ENCODE results near the gene KIF21B. TPM values are rescaled to one million over a fixed set of nuclear protein-coding genes. Genes with fewer than 3 reads are reported as not detected.

KIF21B gene
- total RNA-seq, 2 experiments from 2014 or later, result 45.5 to 46.3 TPM

DNA sequence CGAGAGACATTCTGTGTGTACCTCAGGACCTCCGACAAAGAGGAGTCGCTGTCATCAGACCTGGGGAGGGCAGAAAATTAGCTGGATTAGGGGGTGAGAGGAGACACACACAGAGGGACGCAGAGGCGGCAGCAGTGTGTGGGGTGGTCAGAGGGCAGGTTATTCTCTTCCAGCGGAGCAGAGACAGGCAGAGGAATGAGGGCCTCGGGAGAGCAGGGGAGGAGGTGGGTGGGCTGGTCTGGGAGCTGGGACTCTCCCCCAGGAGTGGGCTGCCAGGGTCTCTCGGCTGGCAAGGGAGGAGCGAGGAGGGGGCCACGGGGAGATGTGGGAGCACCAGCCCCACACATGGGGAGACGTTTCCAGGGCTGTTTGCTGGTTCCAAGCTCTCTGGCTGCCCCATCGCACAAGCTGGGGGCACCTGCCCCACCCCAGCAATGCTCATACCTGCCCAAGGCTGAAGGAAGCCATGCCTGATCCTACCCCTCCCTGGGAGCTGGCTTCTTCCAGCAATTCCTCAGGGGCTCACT, 40.4 kb downstream of the KIF21B start:
- Mint-ChIP-seq H3K4me3 (no peak overlapping the region), H3K27me3 (ENCODE audit: low read depth) (no peaks in the 10 kb centered on the region), H3K36me3 (ENCODE audit: low read depth) (peaks cover 53% of the 10 kb centered on the region), H3K4me1 (ENCODE audit: low read depth) (no peaks in the 10 kb centered on the region), H3K27ac (no peak overlapping the region), H3K9me3 (no peaks in the 10 kb centered on the region)
- intact Hi-C loops (cut with micrococcal nuclease), result no loop called here
- DNase-seq, result no peak
- CTCF ChIA-PET, result interaction anchor here (1.4 to 10.7 kb wide), 5 partner anchors 11 to 59 kb away, joined by 3 to 161 read pairs (median 33); no protein-coding TSS in a partner anchor

DNA sequence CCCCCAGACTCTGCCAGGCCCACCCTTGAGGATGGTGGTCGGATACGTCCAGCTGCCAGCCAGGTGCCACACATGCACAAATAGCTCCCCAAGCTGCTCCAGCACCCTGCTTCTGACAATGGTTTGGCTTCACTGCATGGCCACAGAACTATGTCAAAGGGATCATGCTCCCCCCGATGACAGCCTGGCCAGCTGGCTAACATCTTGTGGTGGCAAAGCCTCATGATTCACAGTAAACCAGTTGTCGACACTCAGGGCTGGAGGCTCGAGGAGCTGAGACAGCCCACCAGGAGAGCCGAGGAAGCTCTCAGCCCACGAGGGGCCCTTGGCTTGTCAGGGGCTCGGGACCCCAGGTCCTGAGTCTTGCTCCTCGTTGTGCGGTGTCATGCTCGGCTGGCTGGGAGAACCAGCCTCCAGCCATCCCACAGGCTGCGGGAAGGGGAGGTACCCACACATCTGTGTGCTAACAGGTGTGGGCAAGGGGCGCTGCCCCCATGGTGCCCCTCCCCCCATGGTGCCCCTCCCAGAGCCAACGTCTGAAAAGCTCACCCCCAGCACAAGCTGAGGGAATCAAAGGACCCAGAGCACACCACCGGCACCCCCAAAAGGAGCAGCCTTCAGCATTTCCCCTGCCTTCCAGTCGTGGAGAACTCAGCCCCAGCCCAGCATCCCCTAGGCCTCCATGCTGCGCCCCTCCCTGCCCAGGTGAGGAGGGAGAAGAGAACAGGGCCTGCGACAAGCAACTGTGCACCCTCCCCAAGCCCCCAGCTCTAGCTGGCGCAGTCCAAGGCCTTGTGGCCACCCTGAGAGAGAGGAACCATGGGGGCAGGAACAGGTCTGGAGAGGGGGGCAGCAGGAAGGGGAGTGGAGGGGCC, 41.2 kb downstream of the KIF21B start:
- no peak overlapping the region for H3K4me3 Mint-ChIP-seq
- CTCF ChIA-PET, result interaction anchor here (0.7 to 10.7 kb wide), 8 partner anchors 10 to 87 kb away, joined by 3 to 161 read pairs (median 12); no protein-coding TSS in a partner anchor
- no peak overlapping the region for H3K27ac Mint-ChIP-seq
- H3K9me3 Mint-ChIP-seq, result no peaks in the 10 kb centered on the region
- H3K27me3 Mint-ChIP-seq (ENCODE audit: low read depth), result no peaks in the 10 kb centered on the region
- H3K4me1 Mint-ChIP-seq (ENCODE audit: low read depth), result no peaks in the 10 kb centered on the region
- H3K36me3 Mint-ChIP-seq (ENCODE audit: low read depth), result peaks cover 47% of the 10 kb centered on the region
- DNase-seq, result no peak
- intact Hi-C loops (cut with micrococcal nuclease), result no loop called here

DNA sequence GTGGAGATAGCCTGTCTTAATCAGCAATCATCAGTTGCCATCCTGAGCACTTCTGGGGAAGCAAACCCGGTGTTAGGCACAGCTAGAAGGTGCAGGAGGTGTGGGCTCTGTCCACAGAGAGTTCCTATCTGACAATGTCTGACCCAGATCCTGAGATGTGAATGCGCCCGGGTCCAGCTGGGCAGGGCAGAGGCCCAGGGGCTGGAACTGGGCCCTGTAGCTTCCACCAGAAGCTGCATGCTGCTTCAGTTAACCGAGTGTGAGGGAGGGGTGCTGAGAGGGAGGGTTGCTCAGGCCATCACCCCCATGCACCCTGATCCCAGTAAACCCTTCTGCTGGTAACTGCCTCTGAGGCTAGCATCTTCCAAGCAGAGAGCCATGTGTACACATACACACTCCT, 42.2 kb downstream of the KIF21B start:
- H3K27me3 Mint-ChIP-seq (ENCODE audit: low read depth), result no peaks in the 10 kb centered on the region
- DNase-seq, result no peak
- intact Hi-C loops (cut with micrococcal nuclease), result no loop called here
- peaks cover 42% of the 10 kb centered on the region for H3K36me3 Mint-ChIP-seq (ENCODE audit: low read depth)
- H3K4me3 Mint-ChIP-seq, result no peak overlapping the region
- H3K9me3 Mint-ChIP-seq, result no peaks in the 10 kb centered on the region
- CTCF ChIA-PET, result interaction anchor here (0.5 to 10.7 kb wide), 9 partner anchors 9 to 132 kb away, joined by 3 to 161 read pairs (median 18); partner anchors contain the start of gene CACNA1S
- no peaks in the 10 kb centered on the region for H3K4me1 Mint-ChIP-seq (ENCODE audit: low read depth)
- no peak overlapping the region for H3K27ac Mint-ChIP-seq

DNA sequence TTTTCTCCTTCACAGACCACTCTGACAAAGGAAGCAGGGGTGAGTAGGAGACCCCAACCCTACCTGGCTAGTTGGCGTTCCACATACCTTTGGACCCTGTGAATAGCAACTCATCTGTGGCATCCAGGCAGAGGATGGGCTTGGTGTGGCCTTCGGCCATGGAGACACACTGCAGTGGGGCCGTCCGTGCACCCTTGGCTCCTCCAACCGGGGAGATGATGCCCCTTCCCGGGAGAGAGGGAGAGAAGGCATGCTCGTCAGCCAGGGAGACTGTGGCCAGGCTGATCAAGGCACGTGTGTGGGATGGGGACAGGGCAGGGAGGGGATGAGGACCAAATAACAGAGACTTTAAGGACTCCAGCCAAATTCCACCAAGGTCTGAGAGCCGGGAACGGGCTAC, 42.6 kb downstream of the KIF21B start:
- no peaks in the 10 kb centered on the region for H3K27me3 Mint-ChIP-seq (ENCODE audit: low read depth)
- H3K9me3 Mint-ChIP-seq, result no peaks in the 10 kb centered on the region
- CTCF ChIA-PET, result interaction anchor here (1.2 to 10.7 kb wide), 15 partner anchors 8 to 359 kb away, joined by 3 to 161 read pairs (median 15); partner anchors contain the start of genes CACNA1S and KIF21B
- no peak overlapping the region for H3K4me3 Mint-ChIP-seq
- intact Hi-C loops (cut with micrococcal nuclease), result no loop called here
- H3K4me1 Mint-ChIP-seq (ENCODE audit: low read depth), result no peaks in the 10 kb centered on the region
- H3K36me3 Mint-ChIP-seq (ENCODE audit: low read depth), result peaks cover 40% of the 10 kb centered on the region
- DNase-seq, result no peak
- no peak overlapping the region for H3K27ac Mint-ChIP-seq

DNA sequence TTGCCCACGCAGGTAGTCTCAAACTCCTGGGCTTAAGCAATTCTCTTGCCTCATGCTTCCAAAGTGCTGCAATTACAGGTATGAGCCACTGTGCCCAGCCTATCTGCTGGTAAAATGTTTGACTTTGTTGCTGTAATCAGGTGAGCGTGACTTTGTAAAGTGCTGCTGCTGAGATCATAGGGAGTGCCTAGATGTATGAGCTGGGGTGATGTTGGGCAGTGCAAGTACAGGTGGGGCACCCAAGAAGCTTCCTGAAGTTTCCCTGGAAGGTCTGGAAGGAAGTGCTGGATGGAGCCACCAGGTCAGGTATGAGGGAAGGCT, 43.1 kb downstream of the KIF21B start:
- H3K36me3 Mint-ChIP-seq (ENCODE audit: low read depth), result peaks cover 37% of the 10 kb centered on the region
- intact Hi-C loops (cut with micrococcal nuclease), result no loop called here

DNA sequence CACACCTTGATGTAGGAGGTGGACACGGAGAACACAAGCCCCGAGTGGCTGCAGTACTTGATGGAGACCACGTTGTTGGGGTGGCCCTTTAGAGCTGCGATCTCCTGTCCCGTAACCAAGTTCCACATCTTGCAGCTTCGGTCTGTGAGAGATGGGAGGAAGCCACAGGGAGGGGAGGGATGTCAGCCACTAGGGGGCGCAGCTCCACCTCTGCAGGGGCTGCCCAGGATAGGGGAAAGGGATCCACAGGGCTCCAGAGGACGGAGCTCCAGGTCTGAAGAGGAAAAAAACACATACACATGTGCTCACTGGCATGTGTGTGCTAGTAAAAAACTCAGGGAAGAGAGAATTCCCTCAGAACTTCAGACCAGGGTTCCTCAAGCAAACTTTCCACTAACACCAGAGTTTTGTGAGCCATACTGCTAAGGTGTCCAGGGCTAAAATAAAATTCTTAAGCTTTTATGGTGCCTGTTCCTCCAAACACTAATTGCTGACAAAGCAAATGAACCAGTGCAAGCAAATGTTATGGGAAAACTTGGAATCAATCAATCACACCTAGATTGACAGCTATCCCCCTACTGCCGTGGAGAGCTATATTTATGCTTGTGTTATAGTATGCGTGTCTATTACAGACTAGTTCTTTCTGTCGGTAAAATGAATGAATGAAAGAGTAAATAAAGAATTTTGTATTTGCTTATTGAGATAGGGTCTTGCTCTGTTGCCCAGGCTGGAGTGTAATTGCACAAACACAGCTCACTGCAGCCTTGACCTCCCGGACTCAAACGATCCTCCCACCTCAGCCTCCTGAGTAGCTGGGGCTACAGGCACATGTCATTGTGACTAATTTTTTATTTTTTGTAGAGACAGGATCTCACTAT, 43.7 kb downstream of the KIF21B start:
- intact Hi-C loops (cut with micrococcal nuclease), result loop anchor here (1.0 kb wide), 3 partner anchors 41 to 134 kb away; no protein-coding TSS in a partner anchor
- peak; percentile 83 for DNase-seq
- no peaks in the 10 kb centered on the region for H3K4me1 Mint-ChIP-seq (ENCODE audit: low read depth)
- no peaks in the 10 kb centered on the region for H3K9me3 Mint-ChIP-seq
- H3K27me3 Mint-ChIP-seq (ENCODE audit: low read depth), result no peaks in the 10 kb centered on the region
- H3K4me3 Mint-ChIP-seq, result no peak overlapping the region
- CTCF ChIA-PET, result interaction anchor here (0.6 to 10.7 kb wide), 38 partner anchors 7 to 358 kb away, joined by 3 to 161 read pairs (median 5); partner anchors contain the start of genes CACNA1S and KIF21B
- no peak overlapping the region for H3K27ac Mint-ChIP-seq
- H3K36me3 Mint-ChIP-seq (ENCODE audit: low read depth), result peaks cover 39% of the 10 kb centered on the region

More for the DNA sequence above, 43.1 kb downstream of the KIF21B start:
- no peak for DNase-seq
- no peaks in the 10 kb centered on the region for H3K9me3 Mint-ChIP-seq
- H3K27ac Mint-ChIP-seq, result no peak overlapping the region
- H3K27me3 Mint-ChIP-seq (ENCODE audit: low read depth), result no peaks in the 10 kb centered on the region
- no peak overlapping the region for H3K4me3 Mint-ChIP-seq
- H3K4me1 Mint-ChIP-seq (ENCODE audit: low read depth), result no peaks in the 10 kb centered on the region
- CTCF ChIA-PET, result interaction anchor here (0.7 to 10.7 kb wide), 33 partner anchors 8 to 358 kb away, joined by 3 to 161 read pairs (median 5); partner anchors contain the start of genes CACNA1S and KIF21B

DNA sequence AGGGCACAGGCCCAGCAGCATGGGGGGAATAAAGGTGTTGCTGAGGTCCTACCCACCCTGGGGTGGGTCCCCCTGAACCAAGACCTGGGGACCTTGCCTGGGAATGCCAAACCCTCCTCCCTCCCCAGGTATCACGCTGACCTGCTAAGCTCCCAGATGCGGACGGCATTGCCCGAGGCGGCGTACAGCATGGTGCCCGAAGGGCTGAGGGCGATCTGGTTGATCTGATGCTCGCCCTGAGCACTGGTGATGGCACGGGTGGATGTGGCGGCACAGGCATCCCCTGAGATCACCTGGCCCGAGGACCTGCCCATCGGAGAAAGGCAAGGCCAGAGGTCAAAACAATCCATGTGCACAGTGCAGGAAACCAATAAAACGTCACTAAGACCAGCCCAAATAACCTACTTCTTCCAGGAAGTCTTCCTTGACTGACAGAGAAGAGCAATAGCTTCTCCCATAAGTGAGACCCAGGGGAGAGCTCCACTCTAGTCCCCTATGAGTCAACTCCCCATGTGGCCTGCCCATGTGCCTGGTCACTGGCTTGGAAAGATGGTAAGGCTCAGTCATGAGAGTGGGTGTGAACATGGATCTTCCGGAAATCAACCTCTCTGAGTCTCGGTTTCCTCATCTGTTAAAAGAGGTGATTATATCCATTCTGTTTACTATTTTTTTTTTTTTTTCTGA, 46.3 kb downstream of the KIF21B start:
- no peaks in the 10 kb centered on the region for H3K9me3 Mint-ChIP-seq
- H3K27ac Mint-ChIP-seq, result peak overlapping the region; percentile 19
- peaks cover 43% of the 10 kb centered on the region for H3K36me3 Mint-ChIP-seq (ENCODE audit: low read depth)
- no peaks in the 10 kb centered on the region for H3K4me1 Mint-ChIP-seq (ENCODE audit: low read depth)
- H3K4me3 Mint-ChIP-seq, result no peak overlapping the region
- CTCF ChIA-PET, result interaction anchor here (0.6 to 10.7 kb wide), 6 partner anchors 12 to 114 kb away, joined by 3 to 161 read pairs (median 4); no protein-coding TSS in a partner anchor
- H3K27me3 Mint-ChIP-seq (ENCODE audit: low read depth), result no peaks in the 10 kb centered on the region
- no peak for DNase-seq
- intact Hi-C loops (cut with micrococcal nuclease), result no loop called here

DNA sequence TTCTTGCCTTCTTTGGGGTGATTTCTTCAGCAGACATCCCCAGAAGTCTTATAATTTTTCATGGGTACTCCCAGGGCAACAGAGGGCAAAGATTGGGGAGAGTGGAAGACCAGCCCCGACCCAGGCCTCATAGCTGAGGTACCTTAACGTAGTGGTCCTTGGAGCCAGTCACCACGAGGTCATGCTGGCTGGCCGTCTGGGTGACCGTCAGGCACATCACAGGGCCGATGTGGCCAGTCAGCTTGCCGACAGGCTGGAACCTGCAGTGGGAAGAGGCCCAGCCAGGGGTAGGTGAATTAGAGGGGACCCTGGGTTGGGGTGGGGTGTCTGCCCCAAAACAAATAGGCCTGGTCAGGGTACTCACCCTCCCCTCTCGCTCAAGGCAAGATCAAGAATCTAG, 46.9 kb downstream of the KIF21B start:
- CTCF ChIA-PET, result interaction anchor here (1.1 to 10.7 kb wide), 5 partner anchors 29 to 65 kb away, joined by 3 to 161 read pairs (median 3); no protein-coding TSS in a partner anchor
- H3K4me1 Mint-ChIP-seq (ENCODE audit: low read depth), result no peaks in the 10 kb centered on the region
- intact Hi-C loops (cut with micrococcal nuclease), result no loop called here
- H3K27me3 Mint-ChIP-seq (ENCODE audit: low read depth), result no peaks in the 10 kb centered on the region
- no peak overlapping the region for H3K4me3 Mint-ChIP-seq
- H3K27ac Mint-ChIP-seq, result no peak overlapping the region
- peaks cover 43% of the 10 kb centered on the region for H3K36me3 Mint-ChIP-seq (ENCODE audit: low read depth)
- no peaks in the 10 kb centered on the region for H3K9me3 Mint-ChIP-seq
- DNase-seq, result no peak

DNA sequence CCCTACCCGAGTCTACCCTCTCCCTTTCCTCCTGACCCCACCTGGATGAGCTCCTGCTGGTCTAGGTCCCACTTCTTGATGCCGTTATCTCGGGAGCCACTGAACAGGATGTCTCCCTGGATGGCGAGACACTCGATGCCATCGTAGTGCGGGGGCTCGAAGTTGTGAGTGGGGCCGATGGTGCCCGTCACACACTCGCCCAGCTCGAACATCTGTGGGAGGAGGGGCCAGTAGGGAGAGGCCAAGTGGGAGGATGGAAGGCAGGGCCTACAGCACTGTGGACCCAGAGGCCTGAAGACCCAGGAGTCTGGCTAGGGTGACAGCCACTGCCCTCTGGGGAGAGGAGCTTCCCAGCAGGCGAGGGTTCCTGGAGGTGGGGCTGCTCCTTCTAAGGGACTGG, 48.1 kb downstream of the KIF21B start:
- Mint-ChIP-seq H3K4me3 (no peak overlapping the region), H3K27me3 (ENCODE audit: low read depth) (no peaks in the 10 kb centered on the region), H3K4me1 (ENCODE audit: low read depth) (no peaks in the 10 kb centered on the region), H3K27ac (no peak overlapping the region), H3K9me3 (no peaks in the 10 kb centered on the region), H3K36me3 (ENCODE audit: low read depth) (peaks cover 40% of the 10 kb centered on the region)
- no peak for DNase-seq
- CTCF ChIA-PET, result interaction anchor here (1.1 to 10.7 kb wide), 4 partner anchors 35 to 144 kb away, joined by 3 to 161 read pairs (median 6); no protein-coding TSS in a partner anchor
- intact Hi-C loops (cut with micrococcal nuclease), result no loop called here

DNA sequence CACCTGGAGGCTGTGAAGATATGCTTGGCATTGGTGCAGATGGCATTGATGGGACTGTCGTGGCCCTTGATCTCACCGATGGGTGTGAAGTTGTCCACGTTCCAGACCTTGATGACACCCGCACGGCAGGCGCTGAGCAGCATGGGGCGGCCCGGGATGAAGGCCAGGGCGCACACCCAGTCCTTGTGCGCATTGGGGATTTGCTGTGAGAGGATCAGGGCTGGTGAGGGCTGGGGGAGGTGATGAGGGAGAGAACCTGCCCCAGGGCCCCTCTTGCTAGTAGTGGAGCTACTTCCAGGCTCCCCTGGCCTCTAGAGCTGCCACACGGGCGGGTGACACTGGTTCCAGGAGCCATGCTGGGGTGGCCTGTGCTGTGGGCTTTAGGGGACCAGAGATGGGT, 48.8 kb downstream of the KIF21B start:
- Mint-ChIP-seq H3K27me3 (ENCODE audit: low read depth) (no peaks in the 10 kb centered on the region), H3K27ac (no peak overlapping the region), H3K4me1 (ENCODE audit: low read depth) (peaks cover 2% of the 10 kb centered on the region), H3K4me3 (no peak overlapping the region), H3K9me3 (no peaks in the 10 kb centered on the region), H3K36me3 (ENCODE audit: low read depth) (peaks cover 32% of the 10 kb centered on the region)
- intact Hi-C loops (cut with micrococcal nuclease), result loop anchor here (5.0 kb wide), 1 partner anchor 352 kb away; the partner anchor contains the start of gene KIF14
- CTCF ChIA-PET, result interaction anchor here (1.1 to 10.7 kb wide), 2 partner anchors 67 to 145 kb away, joined by 4 to 161 read pairs; no protein-coding TSS in a partner anchor
- no peak for DNase-seq

DNA sequence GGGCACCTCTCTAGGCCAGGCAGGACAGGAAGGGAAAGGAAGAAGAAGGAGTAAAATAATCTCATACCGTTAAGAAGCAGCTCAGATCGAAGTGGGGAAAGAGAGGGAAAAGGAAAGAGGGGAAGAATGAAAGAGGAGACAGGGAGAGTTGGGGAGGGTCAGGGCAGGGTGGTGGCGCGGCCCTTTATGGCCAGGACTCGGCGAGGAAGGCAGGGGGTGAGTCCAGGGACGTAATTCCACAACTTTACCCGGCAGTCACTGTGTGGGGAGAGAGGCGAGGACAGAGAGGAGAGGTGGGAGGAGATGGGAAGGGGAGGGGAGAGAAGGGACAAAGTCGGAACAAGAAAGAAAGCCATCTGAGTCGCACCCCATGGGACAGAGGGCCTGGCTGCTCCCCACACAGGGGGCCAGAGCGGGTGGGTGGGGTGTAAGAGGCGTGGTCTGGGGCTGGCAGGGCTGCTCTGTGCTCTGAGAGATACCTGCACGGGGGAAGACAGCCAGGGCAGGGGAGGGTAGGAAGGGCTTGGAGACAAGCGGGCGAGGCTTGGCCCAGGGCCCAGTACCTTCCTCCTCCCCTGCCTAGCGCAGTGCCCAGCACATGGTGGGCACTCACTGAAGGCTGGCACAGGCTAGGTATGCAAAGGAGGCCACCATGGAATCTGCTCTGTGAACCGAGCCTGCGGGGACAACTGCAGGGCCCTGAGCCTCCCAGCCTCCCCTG, 49.4 kb downstream of the KIF21B start:
- H3K27ac Mint-ChIP-seq, result no peak overlapping the region
- intact Hi-C loops (cut with micrococcal nuclease), result loop anchor here (2.0 to 5.0 kb wide), 2 partner anchors 85 to 352 kb away; partner anchors contain the start of gene KIF14

More for the DNA sequence above, 49.4 kb downstream of the KIF21B start:
- H3K36me3 Mint-ChIP-seq (ENCODE audit: low read depth), result peaks cover 27% of the 10 kb centered on the region
- no peaks in the 10 kb centered on the region for H3K9me3 Mint-ChIP-seq
- peaks cover 4% of the 10 kb centered on the region for H3K4me1 Mint-ChIP-seq (ENCODE audit: low read depth)
- H3K27me3 Mint-ChIP-seq (ENCODE audit: low read depth), result no peaks in the 10 kb centered on the region
- H3K4me3 Mint-ChIP-seq, result no peak overlapping the region
- CTCF ChIA-PET, result interaction anchor here (0.8 to 4.7 kb wide), 8 partner anchors 9 to 352 kb away, joined by 3 to 98 read pairs (median 13); no protein-coding TSS in a partner anchor
- DNase-seq, result no peak

Measured in activated naive CD4-positive, alpha-beta T cell treated with anti-CD3 and anti-CD28 coated beads for 36 hours (primary cell).